Measurements from ENCODE around the gene HTD2.

DNA sequence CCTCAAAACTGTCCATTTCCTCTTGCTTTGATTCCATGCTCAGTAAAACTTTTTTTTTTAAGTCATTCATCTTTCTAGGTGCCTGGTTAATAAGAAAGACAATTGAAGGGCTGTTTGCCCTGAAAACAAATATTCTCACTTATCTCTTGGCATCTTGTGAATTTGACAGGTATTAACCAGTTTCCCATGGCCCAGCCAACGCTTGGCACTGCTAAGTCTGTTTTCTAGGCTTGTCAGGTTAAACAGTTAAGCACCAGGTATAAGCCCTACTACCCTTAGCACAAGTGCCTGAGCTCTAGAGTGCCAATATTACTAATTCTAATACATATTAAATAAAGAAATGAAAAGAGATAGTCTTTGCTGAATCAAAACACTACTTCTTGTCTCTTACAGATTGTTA, 62.7 kb downstream of the HTD2 start:
- no peak for TF ChIP-seq NFE2L2 (IDR thresholded peaks at IDR 0.05; ENCODE audit: low read depth, low read length)
- TF ChIP-seq CEBPB (IDR thresholded peaks at IDR 0.05; ENCODE audit: low read depth, low read length), result no peak
- TF ChIP-seq SMC3 (IDR thresholded peaks at IDR 0.05; ENCODE audit: low read depth, low read length), result no peak

Data from IMR-90 (cell line).